ENCODE data around the gene CTSZ. TPM values are rescaled to one million over a fixed set of nuclear protein-coding genes. Genes with fewer than 3 reads are reported as not detected.

The CTSZ gene
- total and polyA plus RNA-seq, 2 of the 4 experiments (the other 2 are of a cell fraction): 46.1 to 88.5 TPM

DNA sequence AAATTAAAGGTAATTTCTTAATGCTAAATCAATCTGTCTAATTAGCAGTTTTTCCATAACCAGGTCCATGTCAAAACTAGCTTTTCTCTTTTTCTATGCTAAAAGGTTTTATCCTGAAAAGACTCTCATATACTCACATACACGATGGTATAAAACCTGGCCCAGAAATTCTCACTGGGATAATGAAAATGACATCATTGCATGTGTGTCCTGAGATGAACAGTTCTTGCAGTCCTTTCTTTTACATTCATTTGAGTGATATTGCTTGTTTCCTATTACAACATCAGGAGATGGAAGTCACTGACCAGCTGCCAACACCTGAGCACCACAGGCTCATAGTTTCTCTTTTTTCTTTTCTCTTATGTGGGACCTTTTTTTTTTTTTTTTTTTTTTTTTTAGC, 43.4 kb upstream of the CTSZ start:
- Histone ChIP-seq H3K4me1 (ENCODE audit: control insufficient read depth, insufficient read depth, low read length) (no peaks in the 10 kb centered on the region), H2AFZ (replicated peaks; ENCODE audit: low read length, poor library complexity) (no peak overlapping the region), H4K8ac (ENCODE audit: low read depth in 2 of 2, low read length in 2 of 2) (no peak overlapping the region), H3K27ac (ENCODE audit: insufficient read depth, low read length) (no peak overlapping the region), H4K5ac (ENCODE audit: low read depth, low read length) (no peak overlapping the region), H3K27me3 (ENCODE audit: control insufficient read depth, insufficient read depth, low read length) (peaks cover 27% of the 10 kb centered on the region), H3K9ac (ENCODE audit: low read depth, low read length) (no peak overlapping the region), H3K4me2 (ENCODE audit: low read depth, low read length) (no peak overlapping the region), H3K14ac (replicated peaks; ENCODE audit: low read depth, low read length) (no peak overlapping the region), H3K9me1 (ENCODE audit: insufficient read depth, low read length) (0 out of 2 replicates have a peak, but pooled peaks cover 5% of the 10 kb centered on the region), H2AK5ac (ENCODE audit: low read depth, low read length) (no peak overlapping the region), H4K91ac (ENCODE audit: insufficient read depth, low read depth, low read length) (no peak overlapping the region), H3K9me3 (ENCODE audit: control insufficient read depth, insufficient read depth, low read length) (no peaks in the 10 kb centered on the region), H2BK120ac (ENCODE audit: low read depth, low read length) (no peak overlapping the region), H2AK9ac (replicated peaks; ENCODE audit: low read depth, low read length, poor library complexity) (no peak overlapping the region), H2BK15ac (ENCODE audit: low read depth, low read length) (no peak overlapping the region), H3K23ac (ENCODE audit: low read depth, low read length) (no peak overlapping the region), H3K79me1 (ENCODE audit: low read depth in 1 of 2, low read length in 2 of 2) (no peaks in the 10 kb centered on the region), H4K20me1 (ENCODE audit: insufficient read depth, low read length) (no peaks in the 10 kb centered on the region), H3K18ac (ENCODE audit: low read depth, low read length) (no peak overlapping the region), H3K4me3 (ENCODE audit: insufficient read depth, low read depth, low read length) (no peak overlapping the region), H3K4ac (ENCODE audit: low read depth, low read length) (no peak overlapping the region), H3K36me3 (ENCODE audit: control insufficient read depth, insufficient read depth, low read length) (no peaks in the 10 kb centered on the region), H3K56ac (ENCODE audit: extremely low read depth, insufficient read depth, low read length) (no peak overlapping the region), H2BK5ac (ENCODE audit: low read depth, low read length, poor library complexity, severe bottlenecking) (no peak overlapping the region), H2BK20ac (ENCODE audit: low read depth, low read length) (no peak overlapping the region)
- WGBS, 2 experiments (ENCODE audit: extremely low coverage in 2 of 2, insufficient read length in 1 of 2): no CpG with 5 or more reads among the region's 1 CpG
- intact Hi-C loops (cut with micrococcal nuclease): no loop called here
- DNase-seq: no peak
- ATAC-seq (ENCODE audit: low read depth): no peak
- in situ Hi-C loops (cut with MboI; ENCODE audit: low sequenced_read_pairs): no loop called here
- dilution Hi-C loops (cut with HindIII; ENCODE audit: low sequenced_read_pairs, unreplicated experiment): no loop called here
- ChIA-PET POLR2A (ENCODE audit: unreplicated experiment) (no interaction called here), CTCF (no interaction called here)
- TF ChIP-seq, protein P1, sequence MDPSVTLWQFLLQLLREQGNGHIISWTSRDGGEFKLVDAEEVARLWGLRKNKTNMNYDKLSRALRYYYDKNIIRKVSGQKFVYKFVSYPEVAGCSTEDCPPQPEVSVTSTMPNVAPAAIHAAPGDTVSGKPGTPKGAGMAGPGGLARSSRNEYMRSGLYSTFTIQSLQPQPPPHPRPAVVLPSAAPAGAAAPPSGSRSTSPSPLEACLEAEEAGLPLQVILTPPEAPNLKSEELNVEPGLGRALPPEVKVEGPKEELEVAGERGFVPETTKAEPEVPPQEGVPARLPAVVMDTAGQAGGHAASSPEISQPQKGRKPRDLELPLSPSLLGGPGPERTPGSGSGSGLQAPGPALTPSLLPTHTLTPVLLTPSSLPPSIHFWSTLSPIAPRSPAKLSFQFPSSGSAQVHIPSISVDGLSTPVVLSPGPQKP (IDR thresholded peaks at IDR 0.05; ENCODE audit: borderline replicate concordance, low read depth, low read length): no peak
- TF ChIP-seq CHD1 (IDR thresholded peaks at IDR 0.05; ENCODE audit: low read depth, low read length): no peak
- no peak for TF ChIP-seq MXI1 (IDR thresholded peaks at IDR 0.05; ENCODE audit: borderline replicate concordance, low read depth, low read length)
- TF ChIP-seq CEBPB (IDR thresholded peaks at IDR 0.05; ENCODE audit: low read depth, low read length): no peak
- TF ChIP-seq RFX5 (IDR thresholded peaks at IDR 0.05; ENCODE audit: low read depth, low read length): no peak
- TF ChIP-seq BHLHE40 (IDR thresholded peaks at IDR 0.05; ENCODE audit: low read depth, low read length): no peak
- no peak for TF ChIP-seq MAFK (IDR thresholded peaks at IDR 0.05; ENCODE audit: low read depth, low read length)
- TF ChIP-seq RCOR1 (IDR thresholded peaks at IDR 0.05; ENCODE audit: insufficient replicate concordance, low read length): no peak
- TF ChIP-seq, protein P2, sequence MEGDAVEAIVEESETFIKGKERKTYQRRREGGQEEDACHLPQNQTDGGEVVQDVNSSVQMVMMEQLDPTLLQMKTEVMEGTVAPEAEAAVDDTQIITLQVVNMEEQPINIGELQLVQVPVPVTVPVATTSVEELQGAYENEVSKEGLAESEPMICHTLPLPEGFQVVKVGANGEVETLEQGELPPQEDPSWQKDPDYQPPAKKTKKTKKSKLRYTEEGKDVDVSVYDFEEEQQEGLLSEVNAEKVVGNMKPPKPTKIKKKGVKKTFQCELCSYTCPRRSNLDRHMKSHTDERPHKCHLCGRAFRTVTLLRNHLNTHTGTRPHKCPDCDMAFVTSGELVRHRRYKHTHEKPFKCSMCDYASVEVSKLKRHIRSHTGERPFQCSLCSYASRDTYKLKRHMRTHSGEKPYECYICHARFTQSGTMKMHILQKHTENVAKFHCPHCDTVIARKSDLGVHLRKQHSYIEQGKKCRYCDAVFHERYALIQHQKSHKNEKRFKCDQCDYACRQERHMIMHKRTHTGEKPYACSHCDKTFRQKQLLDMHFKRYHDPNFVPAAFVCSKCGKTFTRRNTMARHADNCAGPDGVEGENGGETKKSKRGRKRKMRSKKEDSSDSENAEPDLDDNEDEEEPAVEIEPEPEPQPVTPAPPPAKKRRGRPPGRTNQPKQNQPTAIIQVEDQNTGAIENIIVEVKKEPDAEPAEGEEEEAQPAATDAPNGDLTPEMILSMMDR (conservative IDR thresholded peaks at IDR 0.05; ENCODE audit: low read depth, low read length): no peak
- no peak for TF ChIP-seq NFE2L2 (IDR thresholded peaks at IDR 0.05; ENCODE audit: low read depth, low read length)
- TF ChIP-seq RAD21 (IDR thresholded peaks at IDR 0.05; ENCODE audit: low read length): no peak
- TF ChIP-seq, protein P3, sequence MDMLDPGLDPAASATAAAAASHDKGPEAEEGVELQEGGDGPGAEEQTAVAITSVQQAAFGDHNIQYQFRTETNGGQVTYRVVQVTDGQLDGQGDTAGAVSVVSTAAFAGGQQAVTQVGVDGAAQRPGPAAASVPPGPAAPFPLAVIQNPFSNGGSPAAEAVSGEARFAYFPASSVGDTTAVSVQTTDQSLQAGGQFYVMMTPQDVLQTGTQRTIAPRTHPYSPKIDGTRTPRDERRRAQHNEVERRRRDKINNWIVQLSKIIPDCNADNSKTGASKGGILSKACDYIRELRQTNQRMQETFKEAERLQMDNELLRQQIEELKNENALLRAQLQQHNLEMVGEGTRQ (IDR thresholded peaks at IDR 0.05; ENCODE audit: low read depth, low read length): no peak
- no peak for TF ChIP-seq POLR2A (IDR thresholded peaks at IDR 0.05; ENCODE audit: low read depth, low read length)
- no peak for TF ChIP-seq SMC3 (IDR thresholded peaks at IDR 0.05; ENCODE audit: low read depth, low read length)
- TF ChIP-seq FOS (IDR thresholded peaks at IDR 0.05; ENCODE audit: low read depth, low read length): no peak
- no peak for TF ChIP-seq MAZ (IDR thresholded peaks at IDR 0.05; ENCODE audit: borderline replicate concordance, low read depth, low read length)
- BruUV-seq (replicated peaks): no TSS peak

All from IMR-90 (cell line).